Rectal smooth muscle tissue (tissue), 1 donor: Measurements from ENCODE around the gene TCF12.

Source experiments
- H3K27ac ChIP-seq: one replicate; pipeline ENCODE4 v1.7.0; 2013; ENCODE audit warnings: low read depth, low read length, inconsistent platforms
- H3K27me3 ChIP-seq: one replicate; pipeline ENCODE4 v1.7.0; 2013; ENCODE audit warnings: low read length; ENCODE audit not compliant: control insufficient read depth, insufficient read depth
- H3K36me3 ChIP-seq: one replicate; pipeline ENCODE4 v1.7.0; 2013; ENCODE audit warnings: low read length; ENCODE audit not compliant: control insufficient read depth, insufficient read depth
- H3K4me1 ChIP-seq: one replicate; pipeline ENCODE4 v1.7.0; 2013; ENCODE audit warnings: low read length; ENCODE audit not compliant: control insufficient read depth, insufficient read depth
- H3K4me3 ChIP-seq: one replicate; pipeline ENCODE4 v1.7.0; 2013; ENCODE audit warnings: low read length
- H3K9ac ChIP-seq: one replicate; pipeline ENCODE4 v1.7.0; 2013; ENCODE audit warnings: low read length

The TCF12 gene

DNA sequence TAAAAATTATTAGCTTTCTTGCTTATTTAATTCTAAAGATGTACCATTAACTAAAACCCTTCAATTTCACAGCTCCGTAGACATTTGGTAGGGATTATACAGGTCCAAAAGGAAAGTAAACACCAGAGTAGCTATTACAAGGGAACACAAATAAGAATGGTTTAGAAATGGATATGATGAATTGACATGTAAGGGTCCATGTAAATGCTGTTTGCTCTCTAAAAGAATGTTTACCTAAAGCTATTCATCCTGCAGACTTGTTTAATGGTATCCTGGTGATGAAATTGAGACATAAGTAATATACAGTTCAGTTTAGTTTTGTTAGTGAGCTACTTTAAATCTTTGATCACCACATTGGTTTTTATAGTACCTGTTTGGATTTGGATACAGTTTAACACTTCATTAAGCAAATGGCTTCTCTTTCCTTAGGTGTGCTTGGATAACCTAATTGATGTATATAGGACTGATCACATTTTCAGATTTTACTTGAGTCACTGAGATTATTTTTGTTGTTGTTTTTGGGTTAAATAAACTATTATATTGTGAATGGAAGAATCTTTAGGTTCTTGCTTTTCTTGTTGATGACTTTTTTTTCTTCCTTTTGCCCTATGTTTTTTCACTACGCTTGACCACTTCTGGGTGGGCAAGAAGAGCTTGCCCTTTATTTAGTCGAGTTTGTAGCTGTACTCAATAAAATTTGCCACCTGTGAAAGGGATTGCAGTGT, 115.4 kb downstream of the TCF12 start:
- no peaks in the 10 kb centered on the region for H3K36me3 ChIP-seq
- peaks cover 2% of the 10 kb centered on the region for H3K4me1 ChIP-seq
- no peak overlapping the region for H3K9ac ChIP-seq
- H3K27me3 ChIP-seq: no peaks in the 10 kb centered on the region
- no peak overlapping the region for H3K27ac ChIP-seq
- no peak overlapping the region for H3K4me3 ChIP-seq

DNA sequence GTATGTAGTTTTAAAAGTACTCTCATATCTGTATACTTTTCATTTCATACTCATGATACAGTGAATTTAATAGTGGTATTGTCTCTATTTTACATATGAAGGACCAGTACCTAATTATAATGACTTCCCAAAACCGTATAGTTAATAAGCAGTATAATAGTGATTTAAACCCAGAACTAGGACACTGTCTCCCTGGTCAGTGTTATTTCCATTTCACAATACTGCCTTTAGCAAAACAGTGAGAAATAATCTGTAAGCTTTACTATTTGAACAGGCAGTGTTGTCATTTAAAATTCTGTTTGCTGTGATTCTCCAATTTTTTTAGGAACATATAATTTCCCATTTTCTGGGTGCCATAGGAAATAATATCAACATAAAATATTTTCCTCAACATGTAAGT, 116.2 kb downstream of the TCF12 start:
- no peaks in the 10 kb centered on the region for H3K27me3 ChIP-seq
- no peak overlapping the region for H3K27ac ChIP-seq
- H3K4me1 ChIP-seq: peaks cover 1% of the 10 kb centered on the region
- no peak overlapping the region for H3K4me3 ChIP-seq
- H3K9ac ChIP-seq: no peak overlapping the region
- no peaks in the 10 kb centered on the region for H3K36me3 ChIP-seq

DNA sequence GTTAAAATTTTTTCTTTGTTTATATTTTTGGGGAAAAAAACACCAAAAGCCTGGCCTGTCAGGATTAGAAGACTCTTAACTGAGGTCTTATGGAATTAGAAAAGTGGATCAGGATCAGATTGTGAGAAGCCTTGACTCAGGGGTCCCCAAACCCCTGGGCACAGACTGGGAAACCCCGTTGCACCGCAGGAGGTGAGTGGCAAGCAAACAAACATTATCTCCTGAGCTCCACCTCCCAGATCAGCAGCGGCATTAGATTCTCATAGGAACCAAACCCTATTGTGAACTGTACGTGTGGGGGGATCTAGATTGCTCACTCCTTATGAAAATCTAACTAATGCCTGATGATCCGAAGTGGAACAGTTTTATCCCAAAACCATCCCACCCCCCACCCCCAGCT, 117.2 kb downstream of the TCF12 start:
- Histone ChIP-seq H3K27me3 (no peaks in the 10 kb centered on the region), H3K4me3 (no peak overlapping the region), H3K9ac (no peak overlapping the region), H3K4me1 (no peaks in the 10 kb centered on the region), H3K27ac (no peak overlapping the region), H3K36me3 (no peaks in the 10 kb centered on the region)

DNA sequence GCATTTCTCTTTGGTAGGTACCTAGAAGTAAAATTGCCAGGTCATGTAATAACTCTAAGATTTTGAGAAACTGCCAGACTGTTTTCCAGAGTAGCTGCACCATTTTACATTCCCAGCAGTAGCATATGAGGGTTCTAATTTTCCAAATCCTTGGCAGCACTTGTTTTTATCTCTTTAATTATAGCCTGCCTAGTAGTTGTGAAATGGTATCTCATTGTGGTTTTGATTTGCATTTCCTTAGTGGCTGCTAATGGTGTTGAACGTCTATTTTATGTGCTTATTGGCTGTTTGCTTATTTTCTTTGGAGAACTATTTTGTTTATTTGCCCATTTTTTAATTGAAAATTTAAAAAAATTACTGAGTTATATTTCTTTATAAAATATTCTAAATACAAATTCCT, 117.9 kb downstream of the TCF12 start:
- Histone ChIP-seq H3K36me3 (no peaks in the 10 kb centered on the region), H3K4me1 (peaks cover 1% of the 10 kb centered on the region), H3K4me3 (no peak overlapping the region), H3K9ac (no peak overlapping the region), H3K27me3 (no peaks in the 10 kb centered on the region), H3K27ac (no peak overlapping the region)

DNA sequence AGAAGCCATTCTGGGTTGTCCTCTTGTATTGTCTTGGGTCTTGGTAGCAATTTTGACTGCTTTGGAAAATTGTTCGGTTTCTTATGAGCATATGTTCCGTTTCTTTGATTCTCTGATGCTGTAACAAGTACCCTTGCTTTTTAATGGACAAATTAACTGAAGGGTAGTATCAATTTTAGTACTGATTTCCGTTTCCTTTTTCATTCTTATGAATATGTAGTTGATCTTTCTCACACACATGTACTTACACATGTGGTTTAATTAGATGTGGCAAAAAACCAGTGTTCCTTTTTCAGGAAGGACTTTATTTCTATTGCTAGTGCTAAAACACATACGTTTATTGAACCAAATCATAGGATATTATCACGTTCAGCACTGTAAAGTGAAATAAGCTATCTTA, 119.1 kb downstream of the TCF12 start:
- H3K27me3 ChIP-seq: no peaks in the 10 kb centered on the region
- peaks cover 4% of the 10 kb centered on the region for H3K4me1 ChIP-seq
- no peaks in the 10 kb centered on the region for H3K36me3 ChIP-seq
- H3K4me3 ChIP-seq: no peak overlapping the region
- H3K27ac ChIP-seq: no peak overlapping the region
- H3K9ac ChIP-seq: no peak overlapping the region

DNA sequence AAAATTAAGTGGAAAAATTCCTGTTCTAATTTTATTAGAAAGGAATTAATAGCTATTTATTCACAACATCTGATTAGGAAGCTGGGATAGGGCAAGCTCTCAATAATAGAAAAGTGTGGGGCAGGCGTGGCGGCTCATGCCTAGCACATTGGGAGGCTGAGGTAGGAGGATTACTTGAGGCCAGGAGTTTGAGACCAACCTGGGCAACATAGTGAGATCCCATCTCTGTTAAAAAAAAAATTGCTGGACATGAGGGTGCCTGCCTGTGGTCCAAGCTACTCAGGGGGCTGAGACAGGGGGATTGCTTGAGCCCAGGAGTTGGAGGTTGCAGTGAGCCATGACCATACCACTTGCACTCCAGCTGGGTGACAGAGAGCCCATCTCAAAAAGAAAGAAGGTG, 119.6 kb downstream of the TCF12 start:
- peaks cover 4% of the 10 kb centered on the region for H3K4me1 ChIP-seq
- H3K36me3 ChIP-seq: no peaks in the 10 kb centered on the region
- H3K9ac ChIP-seq: no peak overlapping the region
- H3K27ac ChIP-seq: no peak overlapping the region
- no peaks in the 10 kb centered on the region for H3K27me3 ChIP-seq
- H3K4me3 ChIP-seq: no peak overlapping the region

DNA sequence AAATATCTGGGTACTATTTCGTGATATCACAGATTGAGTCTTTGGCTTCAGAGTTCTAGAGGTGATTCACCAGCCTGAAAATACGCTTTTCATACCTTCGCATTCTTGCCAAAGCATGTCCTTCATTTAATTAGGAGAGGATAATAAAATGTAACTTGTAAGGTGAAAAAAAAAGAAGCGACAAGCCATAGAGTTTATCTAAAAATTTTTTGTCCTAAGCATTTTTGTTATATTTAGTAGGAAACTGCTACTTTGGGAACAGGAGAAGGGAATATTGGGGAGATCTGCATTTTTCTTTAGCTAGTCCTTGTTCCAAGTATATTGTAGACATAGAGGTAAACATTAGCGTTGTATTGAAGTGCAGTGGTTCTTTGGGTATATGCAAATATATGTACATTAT, 120.1 kb downstream of the TCF12 start:
- H3K9ac ChIP-seq: no peak overlapping the region
- H3K27me3 ChIP-seq: no peaks in the 10 kb centered on the region
- no peaks in the 10 kb centered on the region for H3K36me3 ChIP-seq
- H3K4me1 ChIP-seq: peaks cover 4% of the 10 kb centered on the region
- H3K27ac ChIP-seq: no peak overlapping the region
- H3K4me3 ChIP-seq: no peak overlapping the region

DNA sequence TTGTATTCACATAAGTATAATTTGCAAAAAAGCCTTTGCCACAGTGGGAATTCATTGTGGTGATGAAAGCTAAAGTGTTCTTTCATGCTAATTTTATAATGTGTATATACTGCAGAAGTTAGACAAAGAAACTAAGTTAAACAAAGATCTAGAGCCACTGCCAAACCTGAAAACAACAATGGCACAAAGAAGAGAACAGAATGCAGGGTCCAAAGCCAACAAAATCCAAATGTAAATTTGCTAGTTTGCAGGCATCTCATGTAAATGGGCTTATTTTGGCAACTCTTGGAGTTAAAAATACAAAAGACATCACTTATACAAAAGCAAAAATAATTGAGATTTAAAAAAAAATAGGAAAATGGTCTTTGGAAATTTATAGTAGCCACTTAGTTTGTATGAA, 123.0 kb downstream of the TCF12 start:
- Histone ChIP-seq H3K9ac (no peak overlapping the region), H3K27me3 (no peaks in the 10 kb centered on the region), H3K4me1 (peaks cover 4% of the 10 kb centered on the region), H3K27ac (no peak overlapping the region), H3K4me3 (no peak overlapping the region), H3K36me3 (no peaks in the 10 kb centered on the region)

DNA sequence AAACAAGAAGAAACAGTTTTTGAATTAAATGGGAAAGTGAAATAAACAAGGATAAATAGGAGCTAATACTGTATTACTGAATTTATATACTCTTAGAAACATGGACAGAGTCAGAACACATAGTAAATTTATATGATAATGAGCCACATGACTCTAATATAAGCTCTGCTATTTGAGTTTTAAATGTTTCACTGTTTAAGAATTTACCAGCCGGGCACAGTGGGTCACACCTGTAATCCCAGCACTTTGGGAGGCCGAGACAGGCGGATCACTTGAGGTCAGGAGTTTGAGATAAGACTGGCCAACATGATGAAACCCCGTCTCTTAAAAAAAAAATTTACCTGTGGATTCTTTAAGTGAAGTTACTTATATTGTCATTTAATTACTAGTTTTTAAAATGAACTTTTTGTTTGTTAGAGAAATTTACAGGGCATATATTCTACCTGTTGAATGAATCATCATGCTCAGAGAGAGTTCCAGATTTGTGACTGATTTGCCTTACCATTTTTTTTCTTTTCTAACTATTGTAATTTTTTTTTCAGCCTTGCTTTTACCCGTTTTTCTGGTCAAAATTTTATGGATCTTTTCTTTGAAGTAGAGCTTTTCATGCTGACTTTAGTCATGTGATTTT, 125.7 kb downstream of the TCF12 start:
- Histone ChIP-seq H3K4me3 (no peak overlapping the region), H3K27ac (no peak overlapping the region), H3K27me3 (no peaks in the 10 kb centered on the region), H3K36me3 (no peaks in the 10 kb centered on the region), H3K9ac (no peak overlapping the region), H3K4me1 (peaks cover 4% of the 10 kb centered on the region)

DNA sequence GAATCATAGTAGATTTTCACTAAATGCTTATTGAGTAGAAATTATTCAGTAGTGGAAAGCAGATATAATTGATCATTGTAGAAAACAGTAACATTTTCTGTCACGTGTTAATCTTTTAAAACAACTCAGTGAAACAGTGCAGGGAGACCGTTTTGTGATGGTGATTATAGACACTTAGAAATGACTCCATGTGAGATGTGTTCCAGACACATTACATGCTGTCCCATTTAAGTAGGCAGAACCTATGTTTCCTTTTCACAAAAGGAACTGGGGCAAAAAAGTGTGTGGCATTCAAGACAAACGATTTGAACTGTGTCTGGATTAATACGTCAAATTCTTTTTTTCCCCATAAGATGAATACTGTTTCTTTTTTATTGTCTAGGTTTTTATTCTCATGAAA, 126.5 kb downstream of the TCF12 start:
- Histone ChIP-seq H3K36me3 (no peaks in the 10 kb centered on the region), H3K27ac (no peak overlapping the region), H3K27me3 (no peaks in the 10 kb centered on the region), H3K9ac (no peak overlapping the region), H3K4me1 (peaks cover 4% of the 10 kb centered on the region), H3K4me3 (no peak overlapping the region)

DNA sequence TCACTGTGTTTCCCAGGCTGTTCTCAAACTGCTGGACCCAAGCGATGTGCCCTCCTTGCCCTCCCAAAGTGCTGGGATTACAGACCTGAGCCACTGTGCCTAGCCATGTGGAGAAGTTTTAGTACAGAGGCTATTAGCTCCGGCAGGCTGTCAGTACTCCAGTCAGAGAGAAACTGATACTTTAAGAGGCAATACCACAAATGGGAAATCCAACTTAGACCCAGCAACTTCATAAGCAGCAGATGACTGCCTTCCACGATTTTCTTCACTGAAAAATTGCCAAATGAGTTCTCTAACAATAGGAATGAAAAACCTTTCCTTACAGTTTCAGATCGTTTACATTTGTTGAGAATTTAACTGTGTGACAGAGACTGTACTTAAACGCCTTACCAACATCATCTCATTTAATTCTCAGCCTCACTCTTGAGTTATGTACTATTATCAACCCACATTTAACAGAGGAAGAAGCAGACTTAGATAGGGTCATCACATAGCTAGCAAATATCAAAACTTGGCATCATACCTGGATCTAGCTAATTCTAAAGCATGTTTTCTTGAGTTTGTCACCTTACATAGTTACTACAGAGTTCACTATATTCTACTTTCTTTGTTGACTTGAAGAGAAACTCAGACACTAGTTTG, 127.4 kb downstream of the TCF12 start:
- H3K27me3 ChIP-seq: no peaks in the 10 kb centered on the region
- H3K4me1 ChIP-seq: peaks cover 4% of the 10 kb centered on the region
- H3K27ac ChIP-seq: no peak overlapping the region

DNA sequence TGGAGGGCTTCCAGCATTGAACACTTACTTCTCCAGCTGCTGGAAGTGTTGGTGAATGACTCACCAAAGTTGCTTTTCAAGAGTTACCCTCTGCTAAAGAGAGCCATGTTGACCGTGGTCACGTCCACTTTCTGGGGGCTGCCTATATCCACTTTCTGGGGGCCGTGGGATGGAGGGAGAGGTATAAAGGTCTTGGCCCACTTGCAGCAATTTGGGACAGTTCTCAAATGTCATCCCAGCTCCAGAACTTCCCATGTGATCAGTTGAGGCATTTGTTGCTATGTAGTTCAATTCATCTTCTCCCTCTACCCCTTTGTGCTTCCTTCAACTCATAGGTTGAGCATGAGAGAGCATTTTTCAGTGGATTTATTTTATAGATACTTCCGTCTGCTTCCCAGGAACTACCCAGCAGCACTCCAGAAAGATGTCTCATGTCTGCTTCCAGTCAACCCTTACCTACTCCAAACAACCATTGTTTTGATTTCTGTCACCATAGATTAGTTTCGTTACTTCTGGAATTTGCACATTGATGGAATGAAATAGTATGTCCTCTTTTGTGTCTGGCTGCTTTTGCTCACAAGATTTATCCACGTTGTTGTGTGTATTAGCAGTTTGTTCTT, 130.6 kb downstream of the TCF12 start:
- H3K9ac ChIP-seq: no peak overlapping the region
- no peaks in the 10 kb centered on the region for H3K27me3 ChIP-seq
- no peaks in the 10 kb centered on the region for H3K4me1 ChIP-seq
- no peak overlapping the region for H3K4me3 ChIP-seq
- no peak overlapping the region for H3K27ac ChIP-seq
- H3K36me3 ChIP-seq: no peaks in the 10 kb centered on the region

More for the DNA sequence above, 127.4 kb downstream of the TCF12 start:
- Histone ChIP-seq H3K9ac (no peak overlapping the region), H3K4me3 (no peak overlapping the region), H3K36me3 (no peaks in the 10 kb centered on the region)
